ENCODE data around the gene S100A7A. TPM values are rescaled to one million over a fixed set of nuclear protein-coding genes. Genes with fewer than 3 reads are reported as not detected.
"Not testable (repeated sequence)": the region's sequence is repeated elsewhere in the genome, so short reads cannot be mapped to it uniquely, and the experiment has no call there.

S100A7A gene
- total RNA-seq, 1 donor from 2014 or later = 0.30 TPM

DNA sequence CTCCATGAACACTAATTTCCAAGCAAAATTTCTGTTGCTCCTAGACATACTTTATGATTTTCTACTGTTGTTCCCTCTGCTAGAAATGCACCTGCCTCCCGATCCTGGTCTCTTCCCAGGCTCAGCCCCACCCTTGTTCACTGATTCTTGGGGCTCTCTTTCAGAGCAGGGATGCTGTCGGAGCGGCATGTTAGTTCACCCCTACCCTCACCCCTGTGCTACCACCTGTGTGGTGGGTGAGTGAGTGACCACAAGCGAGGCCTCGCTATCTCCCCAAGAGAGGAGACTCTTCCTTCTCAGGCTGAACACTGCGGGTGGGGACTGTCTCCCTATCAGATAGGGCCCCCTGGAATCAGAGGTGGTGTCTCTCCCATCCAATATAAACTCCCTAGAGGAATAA, 20.5 kb upstream of the S100A7A start:
- DNase-seq = no peak

- DNase-seq = no peak
Observed at GRCh38 chr1:153396461-153396860, 19.9 kb upstream of the S100A7A start.

- no peak for DNase-seq
Observed at GRCh38 chr1:153397051-153397923, 19.0 kb upstream of the S100A7A start.

- DNase-seq = no peak
Observed at GRCh38 chr1:153397924-153398651, 18.2 kb upstream of the S100A7A start.

DNA sequence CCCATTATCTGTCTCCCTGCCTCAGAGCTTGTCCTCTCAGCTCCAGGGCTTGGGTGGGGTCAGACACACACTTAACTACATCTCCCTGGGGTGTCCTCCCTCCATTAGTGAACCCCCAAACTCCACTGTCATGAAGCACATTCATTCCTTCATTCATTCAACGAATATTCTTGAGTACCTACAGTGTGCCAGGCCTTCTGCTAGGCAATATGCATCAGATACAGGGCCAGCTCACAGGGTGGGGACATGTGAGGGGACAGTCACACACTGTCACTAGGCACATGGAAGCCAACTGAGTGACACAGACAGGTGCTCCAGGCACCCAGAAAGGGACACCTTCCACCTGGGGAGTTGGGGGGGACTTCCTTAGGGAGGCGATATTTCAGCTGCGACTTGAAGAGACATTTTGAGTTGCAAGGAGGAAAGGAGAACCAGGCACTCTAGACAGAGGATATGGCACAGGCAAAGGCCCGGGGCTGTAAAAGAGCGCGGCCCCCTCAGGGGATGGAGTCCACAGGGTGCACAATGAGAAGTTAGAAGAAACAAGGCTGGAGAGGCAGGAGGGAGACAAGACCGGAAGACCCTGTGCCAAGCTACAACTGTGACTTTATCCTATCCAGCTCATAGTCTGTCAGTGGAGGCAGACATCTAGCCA, 16.8 kb upstream of the S100A7A start:
- no peak for DNase-seq

GRCh38 chr1:153400244-153400643, 16.1 kb upstream of the S100A7A start:
- DNase-seq = no peak

- no peak for DNase-seq
Observed at GRCh38 chr1:153401461-153401860, 14.9 kb upstream of the S100A7A start.

DNA sequence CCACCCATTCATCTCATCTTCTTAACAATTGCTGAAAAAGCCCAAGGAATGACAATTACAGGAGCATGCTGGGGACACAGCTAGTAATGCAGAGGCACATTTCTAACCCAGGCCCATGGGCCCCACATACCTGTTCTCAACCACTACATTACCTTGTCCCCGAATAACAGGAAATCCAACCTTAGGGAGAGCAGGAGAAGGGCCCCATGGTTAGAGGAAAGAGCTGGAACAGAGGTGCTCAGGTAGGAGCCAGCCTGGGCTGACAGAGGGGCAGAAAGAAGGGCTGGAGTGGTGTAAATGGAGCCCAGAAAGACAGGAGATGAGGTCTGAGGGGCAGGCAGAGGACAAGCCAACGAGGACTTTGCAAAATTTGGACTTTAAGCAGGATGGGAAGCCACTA, 14.1 kb upstream of the S100A7A start:
- no peak for DNase-seq

DNA sequence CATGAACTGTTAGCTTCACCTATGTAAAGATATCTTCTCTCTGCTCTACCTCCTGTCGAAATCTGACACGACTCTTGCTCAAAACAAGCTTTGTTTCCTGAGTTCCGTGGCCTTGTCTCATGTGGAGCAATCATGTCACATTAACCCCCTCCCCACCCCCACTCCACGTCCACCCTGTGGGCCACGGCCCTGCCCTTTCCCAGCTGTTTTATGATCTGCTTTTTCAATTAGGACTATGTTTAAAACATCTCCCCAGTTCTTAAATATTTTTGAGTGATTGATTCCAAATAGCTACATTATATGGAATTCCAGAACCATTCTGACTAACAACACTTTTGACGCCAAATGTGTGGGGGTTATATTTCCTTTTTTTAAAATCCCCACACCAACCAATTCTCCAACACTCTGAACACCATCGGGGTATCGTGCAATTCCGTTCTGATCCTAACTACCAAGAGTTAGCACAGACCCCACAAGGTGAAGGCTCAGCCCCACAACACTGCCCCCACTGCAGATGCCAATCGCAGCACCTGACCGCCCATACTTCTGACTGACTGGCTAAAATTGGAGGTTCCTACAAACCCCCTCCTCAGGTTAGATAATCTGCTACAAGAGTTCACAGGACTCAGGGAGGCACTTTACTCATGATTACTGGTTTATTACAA, 12.8 kb upstream of the S100A7A start:
- DNase-seq = no peak

- DNase-seq = no peak
Observed at GRCh38 chr1:153404086-153404635, 12.2 kb upstream of the S100A7A start.

- no peak for DNase-seq
Observed at GRCh38 chr1:153404768-153405167, 11.6 kb upstream of the S100A7A start.

DNA sequence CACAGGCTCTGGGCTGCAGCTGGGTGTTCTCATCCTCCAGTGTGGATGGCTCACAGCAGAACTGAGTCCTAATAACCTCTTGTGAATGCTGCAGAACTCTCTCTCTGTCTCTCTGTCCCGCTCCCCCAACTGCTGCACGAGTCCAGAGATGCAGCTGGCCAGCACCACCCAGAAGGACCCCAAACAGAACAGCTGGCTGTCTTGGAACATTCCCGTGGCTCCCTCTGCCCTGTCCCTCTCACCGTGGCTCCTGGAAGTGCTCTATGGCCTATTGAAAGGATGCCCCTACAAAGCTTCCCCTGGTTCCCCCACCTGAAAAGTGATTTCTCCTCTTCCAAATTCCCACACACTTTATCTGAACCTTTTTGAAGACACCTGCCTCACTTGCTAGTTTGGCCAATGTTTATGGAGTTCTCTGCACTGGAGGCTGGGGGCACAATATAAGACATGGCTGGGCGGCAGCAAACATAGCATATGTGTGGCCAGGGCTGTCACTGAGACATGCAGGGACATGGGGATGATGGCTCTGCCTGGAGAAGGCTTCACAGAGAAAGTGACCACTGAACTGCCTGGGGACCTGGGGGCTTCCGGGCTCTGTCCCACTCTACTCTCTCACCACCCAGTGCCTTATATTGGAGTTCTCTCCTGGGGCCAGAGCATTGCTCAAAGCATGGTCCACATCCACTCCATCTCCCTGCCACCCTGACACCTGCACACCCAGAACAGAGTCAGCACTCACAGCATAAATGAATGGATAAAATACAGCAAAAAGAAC, 10.3 kb upstream of the S100A7A start:
- DNase-seq = not testable (repeated sequence)

GRCh38 chr1:153407274-153407673, 9.0 kb upstream of the S100A7A start:
- DNase-seq = not testable (repeated sequence)

DNA sequence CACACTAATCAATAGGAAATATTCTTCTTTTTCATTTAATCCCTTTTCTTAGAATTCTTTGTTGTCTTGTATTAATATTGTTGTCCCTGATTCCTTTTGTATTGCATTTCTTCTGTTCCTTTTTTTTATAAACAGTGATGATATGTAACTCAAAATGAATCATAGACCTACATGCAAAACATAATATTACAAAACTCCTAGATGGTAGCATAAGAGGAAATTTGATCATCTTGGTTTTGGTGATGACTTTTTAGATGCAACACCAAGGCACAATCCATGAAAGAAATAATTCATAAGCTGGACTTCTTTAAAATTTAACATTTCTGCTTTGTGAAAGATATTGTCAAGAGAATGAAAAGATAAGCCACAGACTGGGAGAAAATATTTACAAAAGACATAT, 2.4 kb upstream of the S100A7A start:
- not testable (repeated sequence) for DNase-seq

DNA sequence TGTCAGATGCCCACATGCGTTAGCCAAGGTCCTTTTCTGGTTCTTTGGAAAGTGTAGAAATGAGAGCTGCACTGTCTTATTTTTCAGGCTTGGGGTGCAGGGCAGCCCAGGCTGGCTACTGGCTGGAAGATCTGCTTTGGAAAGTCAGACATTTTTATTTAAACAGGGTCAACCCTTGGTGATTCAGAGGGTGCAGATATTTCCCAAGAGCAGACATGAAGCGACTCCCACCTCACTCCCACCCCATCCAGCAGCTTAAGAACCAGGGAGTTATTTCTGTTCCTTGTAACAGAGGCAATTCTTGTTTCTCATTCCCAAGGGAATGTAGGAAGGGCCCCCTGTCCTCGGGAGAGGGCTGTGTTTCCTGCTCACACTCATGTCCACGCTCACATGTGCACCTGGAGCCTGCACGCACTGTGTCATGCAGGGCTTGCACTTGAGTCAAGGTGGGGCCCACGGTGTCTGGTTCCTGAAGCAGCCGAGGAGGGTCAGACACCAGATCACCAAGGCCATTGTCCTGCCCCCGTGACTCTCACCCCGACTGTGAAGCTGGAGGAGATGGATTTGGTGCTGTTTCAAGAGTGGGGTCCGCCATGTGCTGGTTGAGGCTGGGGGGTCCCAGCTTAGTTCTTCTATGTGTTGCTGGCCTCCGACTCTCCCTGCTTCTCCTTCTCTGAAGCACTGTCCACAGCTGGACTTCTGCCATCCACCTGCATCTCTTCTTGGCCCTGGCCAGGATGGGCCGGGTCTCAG, 992 bp downstream of the S100A7A start:
- DNase-seq = no peak

DNA sequence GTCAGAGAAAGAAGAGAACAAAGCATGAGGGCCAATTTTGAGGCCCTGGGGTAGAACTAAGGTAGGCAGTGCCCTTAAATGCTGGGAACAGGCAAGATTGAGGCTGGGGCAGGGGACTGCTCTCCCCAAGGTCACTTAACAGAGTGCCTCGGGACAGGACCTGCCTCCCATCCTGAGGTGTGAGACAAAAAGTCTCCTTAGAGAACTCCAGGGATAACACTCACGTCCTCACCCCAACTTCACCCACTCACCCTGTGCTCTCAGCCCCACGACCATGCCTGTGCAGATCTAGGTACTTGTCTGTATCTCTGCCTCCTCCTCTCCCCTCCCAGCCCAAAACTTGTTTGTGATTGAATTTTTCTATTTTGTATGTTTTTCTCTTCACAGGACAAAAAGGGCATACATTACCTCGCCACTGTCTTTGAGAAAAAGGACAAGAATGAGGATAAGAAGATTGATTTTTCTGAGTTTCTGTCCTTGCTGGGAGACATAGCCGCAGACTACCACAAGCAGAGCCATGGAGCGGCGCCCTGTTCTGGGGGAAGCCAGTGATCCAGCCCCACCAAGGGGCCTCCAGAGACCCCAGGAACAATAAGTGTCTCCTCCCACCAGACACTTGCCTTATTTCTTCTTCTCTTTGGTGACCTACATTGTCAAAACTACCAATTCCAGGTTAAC, 2.6 kb downstream of the S100A7A start:
- DNase-seq = not testable (repeated sequence)

- not testable (repeated sequence) for DNase-seq
Observed at GRCh38 chr1:153419436-153419793, 3.1 kb downstream of the S100A7A start.

DNA sequence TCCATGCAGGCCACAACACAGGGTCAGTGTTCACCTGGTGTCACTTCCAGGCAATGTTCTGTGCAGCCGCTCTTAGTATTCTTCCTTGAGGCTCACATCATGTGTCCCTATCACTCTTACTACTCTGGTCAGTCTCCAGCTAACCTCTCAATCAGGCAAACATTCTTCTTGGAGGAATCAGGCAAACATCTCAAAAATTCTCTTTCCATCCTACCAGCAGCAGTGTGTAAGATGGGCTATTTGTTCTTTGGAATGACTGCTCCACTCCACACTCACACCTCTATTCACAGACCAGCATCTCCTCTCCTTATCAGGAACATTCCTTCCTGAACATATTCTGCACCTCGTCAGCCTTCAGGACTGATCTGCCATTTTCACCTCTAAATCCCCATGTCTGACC, 4.0 kb downstream of the S100A7A start:
- DNase-seq = no peak

DNA sequence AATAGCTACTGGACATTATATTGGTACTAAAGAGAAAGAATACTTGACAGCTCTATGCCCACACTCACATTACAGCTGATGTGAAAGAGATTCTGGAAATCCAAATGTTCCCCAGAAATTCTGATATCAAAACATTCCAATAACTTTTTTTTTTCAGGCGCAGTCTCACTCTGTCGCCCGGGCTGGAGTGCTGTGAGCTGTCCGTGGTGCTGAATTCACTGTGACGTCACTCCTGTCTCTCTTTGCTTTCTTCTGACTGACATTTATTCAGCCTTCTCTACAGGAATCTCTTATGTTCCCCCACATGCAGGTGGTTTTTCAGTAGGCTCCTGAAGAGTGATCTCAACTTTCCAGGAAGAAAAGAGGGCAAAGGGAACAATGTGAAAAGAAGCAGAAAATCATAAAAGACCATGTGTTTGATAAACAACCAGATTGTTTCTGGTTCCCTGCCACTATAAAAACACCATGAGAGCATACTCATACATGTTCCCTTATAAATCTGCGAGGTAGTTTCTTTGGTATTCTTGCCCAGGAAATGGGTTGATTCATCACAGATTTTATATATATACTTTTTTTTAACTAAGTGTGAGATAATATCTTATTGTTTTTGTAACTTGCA, 6.2 kb downstream of the S100A7A start:
- DNase-seq = peak; percentile 70

- DNase-seq = no peak
Observed at GRCh38 chr1:153426809-153427208, 10.5 kb downstream of the S100A7A start.
